Measurements from ENCODE around the gene SHISA5.

DNA sequence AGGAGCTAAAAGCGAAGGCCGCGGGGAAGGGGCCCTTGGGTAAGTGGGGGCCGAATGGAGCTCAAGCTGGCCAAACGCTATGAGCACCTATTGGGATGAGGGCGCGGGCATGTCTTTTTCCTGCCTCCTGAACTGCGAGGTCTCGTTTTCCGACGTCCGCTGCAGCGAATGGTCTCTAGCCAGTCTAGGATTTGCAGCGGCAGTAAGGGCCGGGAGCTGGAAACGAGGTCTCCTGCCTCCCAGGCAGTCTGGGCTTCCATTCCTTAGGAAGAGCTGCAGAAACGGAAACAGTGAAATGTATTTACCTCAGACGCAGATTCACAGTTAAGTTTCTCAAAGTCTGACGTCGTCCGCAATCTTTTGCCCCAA, 63.4 kb downstream of the SHISA5 start:
- TF ChIP-seq, protein P1, sequence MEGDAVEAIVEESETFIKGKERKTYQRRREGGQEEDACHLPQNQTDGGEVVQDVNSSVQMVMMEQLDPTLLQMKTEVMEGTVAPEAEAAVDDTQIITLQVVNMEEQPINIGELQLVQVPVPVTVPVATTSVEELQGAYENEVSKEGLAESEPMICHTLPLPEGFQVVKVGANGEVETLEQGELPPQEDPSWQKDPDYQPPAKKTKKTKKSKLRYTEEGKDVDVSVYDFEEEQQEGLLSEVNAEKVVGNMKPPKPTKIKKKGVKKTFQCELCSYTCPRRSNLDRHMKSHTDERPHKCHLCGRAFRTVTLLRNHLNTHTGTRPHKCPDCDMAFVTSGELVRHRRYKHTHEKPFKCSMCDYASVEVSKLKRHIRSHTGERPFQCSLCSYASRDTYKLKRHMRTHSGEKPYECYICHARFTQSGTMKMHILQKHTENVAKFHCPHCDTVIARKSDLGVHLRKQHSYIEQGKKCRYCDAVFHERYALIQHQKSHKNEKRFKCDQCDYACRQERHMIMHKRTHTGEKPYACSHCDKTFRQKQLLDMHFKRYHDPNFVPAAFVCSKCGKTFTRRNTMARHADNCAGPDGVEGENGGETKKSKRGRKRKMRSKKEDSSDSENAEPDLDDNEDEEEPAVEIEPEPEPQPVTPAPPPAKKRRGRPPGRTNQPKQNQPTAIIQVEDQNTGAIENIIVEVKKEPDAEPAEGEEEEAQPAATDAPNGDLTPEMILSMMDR (conservative IDR thresholded peaks at IDR 0.05; ENCODE audit: low read depth, low read length), result no peak
- TF ChIP-seq EZH2 (IDR thresholded peaks at IDR 0.05; ENCODE audit: low read length, unreplicated experiment) (no peak), EZH2phosphoT487 (IDR thresholded peaks at IDR 0.05; ENCODE audit: borderline replicate concordance, low read length) (no peak)

Data from PC-3 (cell line).